H1 (cell line): ENCODE results near the gene ASB7. TPM values are rescaled to one million over a fixed set of nuclear protein-coding genes. Genes with fewer than 3 reads are reported as not detected.

Experiments
- GTF2F1 ChIP-seq: IDR thresholded peaks from 2 replicates; pipeline ENCODE4 v1.6.1; 2012; ENCODE audit warnings: low read depth, low read length, improper control_type of control experiment, borderline replicate concordance
- HDAC2 ChIP-seq, 2 experiments: fragments of 300-600 bp in 1 of 2; sonication (generic) in 1 of 2; IDR thresholded peaks; 2 replicates each; pipeline ENCODE4 v1.6.1; 2011 to 2012; ENCODE audit warnings: low read depth in 2 of 2, low read length in 2 of 2, mild to moderate bottlenecking in 2 of 2, moderate library complexity in 2 of 2, borderline replicate concordance in 1 of 2, inconsistent platforms in 1 of 2
- JUND ChIP-seq: IDR thresholded peaks from 2 replicates; pipeline ENCODE4 v1.6.1; 2011; ENCODE audit warnings: mild to moderate bottlenecking, improper control_type of control experiment, low read length
- polyA plus RNA-seq, 7 experiments: library from polyadenylated mRNA; depleted of rRNA in 3 of 7; stranded (reverse) in 5 of 7; unstranded in 2 of 7; fragments of >200 nt in 5 of 7; fragments of 200-250 nt in 2 of 7; gene quantifications; 1 replicate in 5 of 7; 2 replicates in 1 of 7; 4 replicates in 1 of 7; pipeline versions ENCODE4 v1.2.1 to v1.2.3, GENCODE V29; 2011 to 2013; ENCODE audit warnings: missing spikeins in 2 of 7, mixed read lengths in 2 of 7
- small RNA-seq: library from polyadenylated mRNA; stranded (forward); fragments of <200 nt; extraction: miRNeasy Mini kit (QIAGEN cat#:217004); gene quantifications from one replicate; pipeline ENCODE3, GENCODE V24; 2013; ENCODE audit not compliant: insufficient read depth
- total RNA-seq: library from RNA; stranded (reverse); fragmentation: NEBNext Ultra II Directional; extraction: Animal tissue kit (Norgen Biotek cat#: 25700); gene quantifications from 2 replicates; pipeline ENCODE4 v1.2.1, GENCODE V29; 2021

The ASB7 gene
- total and polyA plus RNA-seq, 2 of the 8 experiments (the other 6 are each of a cell fraction or from before 2014, with no cell fraction given), result 5.2 to 12.8 TPM

DNA sequence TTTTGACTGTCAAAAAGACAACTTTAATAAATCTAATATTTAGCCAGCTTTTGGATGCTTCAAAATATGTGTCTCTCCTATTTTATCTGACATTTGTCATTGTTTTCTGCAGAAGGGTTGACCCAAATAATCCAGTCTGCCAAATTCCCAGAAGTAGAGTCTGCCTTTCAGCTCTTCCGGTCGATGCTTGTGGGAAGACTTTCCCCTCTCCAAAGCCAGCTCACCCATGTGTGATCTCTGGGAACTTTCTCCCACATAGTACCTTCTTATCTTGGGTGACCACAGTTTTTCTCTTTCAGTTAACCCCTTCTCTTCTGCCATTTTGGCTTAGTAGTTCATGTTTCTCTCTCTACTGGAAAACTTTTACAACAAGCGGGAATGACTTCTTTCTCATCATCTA is 94.1 kb downstream of the ASB7 start (continued):
- TF ChIP-seq HDAC2 (IDR thresholded peaks at IDR 0.05; ENCODE audit: borderline replicate concordance in 1 of 2, low read depth in 2 of 2, low read length in 2 of 2), result no peak
- TF ChIP-seq GTF2F1, result no peak
- TF ChIP-seq JUND, result no peak

Small RNA genes within 50 kb of the gene (small RNA-seq; reads per million reads assigned to genes)
- gene RF00019, result not detected
- not detected for gene RNU6-181P

Other genes with a start within 250 kb of the ASB7 start
- gene CERS3, start 73.6 kb upstream of the ASB7 start, total RNA-seq, result 0.29 TPM in 1 of 2 replicates, not detected in the other
- 0.62 and 0.63 TPM in 2 replicates for gene CERS3, start 73.6 kb upstream of the ASB7 start, polyA plus RNA-seq (2011; rRNA removed)
- 6.1 and 8.1 TPM in 2 replicates for gene LINS1, start 405 bp upstream of the ASB7 start, total RNA-seq
- 2.7 and 4.2 TPM in 2 replicates for gene LINS1, start 405 bp upstream of the ASB7 start, polyA plus RNA-seq (2011; rRNA removed)